PC-3 (cell line): ENCODE data around the gene NKPD1. TPM values are rescaled to one million over a fixed set of nuclear protein-coding genes. Genes with fewer than 3 reads are reported as not detected.

Experiments
- ATAC-seq: fragments of 200-7000 bp; cut with Tn5 transposase; 2 replicates; pipeline ENCODE4 v1.9.1; 2020; ENCODE audit warnings: mild to moderate bottlenecking, moderate library complexity
- BruUV-seq: library from RNA; stranded (reverse); fragments of 400-500 nt; replicated peaks from 2 replicates; lab custom pipeline; 2021; lab: Mats Ljungman, UMichigan
- CTCF ChIA-PET: fragments of 300-600 bp; sonication (Branson Sonifier 250); formaldehyde crosslinking; loops from one replicate; lab custom pipeline; 2022; ENCODE audit warnings: antibody characterized with exemption; lab: Charles Lee
- POLR2A ChIA-PET: fragments of 300-600 bp; sonication (Branson Sonifier 250); formaldehyde crosslinking; loops from one replicate; lab custom pipeline; 2022; ENCODE audit warnings: antibody characterized with exemption; ENCODE audit not compliant: unreplicated experiment; lab: Charles Lee
- DNase-seq: peaks from one replicate; pipeline ENCODE4 v3.0.0-alpha.2; 2015
- H2AFZ ChIP-seq: fragments of 300-600 bp; sonication (generic); 2 replicates; pipeline ENCODE4 v1.6.0; 2016; ENCODE audit warnings: antibody characterized with exemption, low read length
- H3F3A ChIP-seq: fragments of 300-600 bp; sonication (generic); one replicate; pipeline ENCODE4 v1.6.0; 2017; ENCODE audit warnings: antibody characterized with exemption, low read length, control low read depth, mild to moderate bottlenecking; ENCODE audit not compliant: unreplicated experiment
- H3K27ac ChIP-seq: fragments of 300-600 bp; sonication (generic); 2 replicates; pipeline ENCODE4 v1.5.1; 2016; ENCODE audit warnings: mild to moderate bottlenecking, low read length
- H3K27me3 ChIP-seq: fragments of 300-600 bp; sonication (generic); 2 replicates; pipeline ENCODE4 v1.6.1; 2016; ENCODE audit warnings: low read length, mixed read lengths
- H3K36me3 ChIP-seq: fragments of 300-600 bp; sonication (generic); 2 replicates; pipeline ENCODE4 v1.6.1; 2016; ENCODE audit warnings: low read depth, mixed run types, low read length, mixed read lengths
- H3K4me1 ChIP-seq: fragments of 300-600 bp; sonication (generic); 2 replicates; pipeline ENCODE4 v1.5.1; 2016; ENCODE audit warnings: low read length; ENCODE audit not compliant: insufficient read depth
- H3K4me2 ChIP-seq: fragments of 300-600 bp; sonication (generic); 2 replicates; pipeline ENCODE4 v1.6.0; 2016; ENCODE audit warnings: low read length
- H3K4me3 ChIP-seq: fragments of 300-600 bp; sonication (generic); 2 replicates; pipeline ENCODE4 v1.5.1; 2016; ENCODE audit warnings: mild to moderate bottlenecking, low read length, mixed read lengths
- H3K79me2 ChIP-seq: fragments of 300-600 bp; sonication (generic); 2 replicates; pipeline ENCODE4 v1.6.1; 2017; ENCODE audit warnings: low read length, mixed read lengths
- H3K9ac ChIP-seq: fragments of 300-600 bp; sonication (generic); 2 replicates; pipeline ENCODE4 v1.6.0; 2016; ENCODE audit warnings: mild to moderate bottlenecking, low read length
- H3K9me2 ChIP-seq: fragments of 300-600 bp; sonication (generic); replicated peaks from 2 replicates; pipeline ENCODE4 v1.6.1; 2016; ENCODE audit warnings: mixed run types, low read length, mixed read lengths
- H3K9me3 ChIP-seq: fragments of 300-600 bp; sonication (generic); 2 replicates; pipeline ENCODE4 v1.6.1; 2016; ENCODE audit warnings: low read length, mixed read lengths
- H4K20me1 ChIP-seq: fragments of 300-600 bp; sonication (generic); 2 replicates; pipeline ENCODE4 v1.6.1; 2016; ENCODE audit warnings: low read length, mixed read lengths
- CTCF ChIP-seq: fragments of 300-600 bp; sonication (generic); conservative IDR thresholded peaks from 2 replicates; pipeline ENCODE4 v1.5.1; 2017; ENCODE audit warnings: antibody characterized with exemption, low read depth, mild to moderate bottlenecking, low read length
- EZH2 ChIP-seq: fragments of 300-600 bp; sonication (generic); IDR thresholded peaks from one replicate; pipeline ENCODE4 v1.6.1; 2017; ENCODE audit warnings: antibody characterized with exemption, mild to moderate bottlenecking, low read length; ENCODE audit not compliant: unreplicated experiment
- EZH2phosphoT487 ChIP-seq: fragments of 300-600 bp; sonication (generic); IDR thresholded peaks from 2 replicates; pipeline ENCODE4 v1.6.1; 2018; ENCODE audit warnings: mild to moderate bottlenecking, antibody characterized with exemption, low read length, borderline replicate concordance
- intact Hi-C: fragments of 100-400 bp; cut with micrococcal nuclease; formaldehyde crosslinking; loops from 2 replicates; pipeline ENCODE4 v1.9.0; 2023
- total RNA-seq: library from RNA; depleted of rRNA; stranded (reverse); fragments of >200 nt; gene quantifications from 2 replicates; pipeline ENCODE4 v1.2.3, GENCODE V29; 2014

Gene NKPD1
- total RNA-seq, 1 experiment from 2014 or later, result 1.1 TPM

GRCh38 chr19:45205810-45206209 lies 45.0 kb upstream of the NKPD1 start:
- Histone ChIP-seq H3K27me3 (no peaks in the 10 kb centered on the region), H3K4me1 (no peaks in the 10 kb centered on the region), H3K9me2 (no peaks in the 10 kb centered on the region), H3K9ac (no peak overlapping the region), H3K9me3 (no peaks in the 10 kb centered on the region), H4K20me1 (no peaks in the 10 kb centered on the region), H3K4me2 (no peak overlapping the region), H3K36me3 (no peaks in the 10 kb centered on the region), H3F3A (no peaks in the 10 kb centered on the region), H2AFZ (no peak overlapping the region), H3K4me3 (no peak overlapping the region), H3K27ac (no peak overlapping the region), H3K79me2 (no peaks in the 10 kb centered on the region)
- CTCF ChIA-PET, result no interaction called here
- TF ChIP-seq CTCF (no peak), EZH2 (no peak), EZH2phosphoT487 (no peak)
- intact Hi-C loops, result no loop called here
- ATAC-seq (no peak), DNase-seq (no peak)
- POLR2A ChIA-PET, result no interaction called here
- no TSS peak for BruUV-seq

GRCh38 chr19:45202637-45203036 lies 41.9 kb upstream of the NKPD1 start:
- Histone ChIP-seq H4K20me1 (no peaks in the 10 kb centered on the region), H3K27ac (no peak overlapping the region), H3K36me3 (no peaks in the 10 kb centered on the region), H3K79me2 (no peaks in the 10 kb centered on the region), H3F3A (no peaks in the 10 kb centered on the region), H3K27me3 (no peaks in the 10 kb centered on the region), H3K4me3 (no peak overlapping the region), H3K9me2 (no peaks in the 10 kb centered on the region), H2AFZ (no peak overlapping the region), H3K4me1 (no peaks in the 10 kb centered on the region), H3K4me2 (no peak overlapping the region), H3K9me3 (no peaks in the 10 kb centered on the region), H3K9ac (no peak overlapping the region)
- DNase-seq (no peak), ATAC-seq (no peak)
- ChIA-PET POLR2A (no interaction called here), CTCF (no interaction called here)
- intact Hi-C loops, result no loop called here
- TF ChIP-seq CTCF, result no peak
- no peak for TF ChIP-seq EZH2phosphoT487
- no peak for TF ChIP-seq EZH2
- no TSS peak for BruUV-seq

- Histone ChIP-seq H3K9ac (no peak overlapping the region), H3K9me3 (no peaks in the 10 kb centered on the region), H3K27me3 (no peaks in the 10 kb centered on the region), H3K4me1 (peaks cover 5% of the 10 kb centered on the region; the same call in 1 of the 2 replicates), H2AFZ (no peak overlapping the region), H3K36me3 (no peaks in the 10 kb centered on the region), H3K9me2 (no peaks in the 10 kb centered on the region), H3K27ac (no peak overlapping the region), H3K4me2 (no peak overlapping the region), H3K4me3 (no peak overlapping the region), H3F3A (no peaks in the 10 kb centered on the region), H3K79me2 (no peaks in the 10 kb centered on the region), H4K20me1 (no peaks in the 10 kb centered on the region)
- intact Hi-C loops, result no loop called here
- no TSS peak for BruUV-seq
- ATAC-seq, result no peak
- CTCF ChIA-PET, result no interaction called here
- DNase-seq, result no peak
- TF ChIP-seq CTCF, result 0 out of 2 replicates have a peak, but pooled peaks have one; percentile 16
- no peak for TF ChIP-seq EZH2
- POLR2A ChIA-PET, result no interaction called here
These were observed 39.8 kb upstream of the NKPD1 start for GRCh38 chr19:45200568-45200967.
